ENCODE measurements around the gene JAKMIP3.

DNA sequence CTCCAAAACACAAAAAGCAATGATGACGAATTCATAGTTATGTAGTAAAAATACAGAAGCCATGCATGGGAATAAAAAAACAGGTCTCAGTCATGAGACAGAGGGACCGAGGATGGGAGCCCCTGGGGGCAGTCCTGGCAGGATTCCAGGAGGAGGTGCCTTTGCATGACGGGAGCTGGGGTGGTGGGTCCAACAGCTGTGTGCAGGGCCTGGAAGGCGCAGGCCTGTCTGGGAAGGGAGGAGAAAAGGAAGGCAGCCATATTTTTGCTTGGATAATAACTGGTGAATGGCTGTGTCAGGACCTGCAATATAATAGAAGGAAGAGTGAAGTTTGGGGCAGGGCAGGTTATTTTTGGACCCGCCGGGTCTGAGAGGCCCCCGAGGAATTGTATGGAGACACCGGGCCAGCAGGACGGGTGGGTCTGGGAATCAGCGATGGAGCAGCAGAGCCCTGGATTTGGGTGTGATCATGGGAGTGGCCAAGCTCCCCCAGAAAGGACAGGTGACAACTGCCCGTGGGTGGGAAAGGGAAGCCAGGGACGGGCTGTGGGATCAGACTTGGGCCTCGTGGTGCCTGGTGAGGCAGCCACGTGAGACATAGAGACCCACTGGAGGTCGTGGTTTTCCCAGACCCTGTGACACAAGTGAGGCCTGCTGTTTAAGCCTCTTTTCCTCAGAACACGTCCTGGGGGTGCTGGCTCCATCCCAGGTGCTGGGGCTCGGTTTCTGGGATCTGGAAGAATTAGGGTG lies 2.9 kb upstream of the JAKMIP3 start:
- no peak for TF ChIP-seq TRIM28 (IDR thresholded peaks at IDR 0.05; ENCODE audit: borderline replicate concordance, low read length)
- TF ChIP-seq TCF7L2 (IDR thresholded peaks at IDR 0.05; ENCODE audit: borderline replicate concordance, low read depth, low read length) = no peak
- TF ChIP-seq, protein P1, sequence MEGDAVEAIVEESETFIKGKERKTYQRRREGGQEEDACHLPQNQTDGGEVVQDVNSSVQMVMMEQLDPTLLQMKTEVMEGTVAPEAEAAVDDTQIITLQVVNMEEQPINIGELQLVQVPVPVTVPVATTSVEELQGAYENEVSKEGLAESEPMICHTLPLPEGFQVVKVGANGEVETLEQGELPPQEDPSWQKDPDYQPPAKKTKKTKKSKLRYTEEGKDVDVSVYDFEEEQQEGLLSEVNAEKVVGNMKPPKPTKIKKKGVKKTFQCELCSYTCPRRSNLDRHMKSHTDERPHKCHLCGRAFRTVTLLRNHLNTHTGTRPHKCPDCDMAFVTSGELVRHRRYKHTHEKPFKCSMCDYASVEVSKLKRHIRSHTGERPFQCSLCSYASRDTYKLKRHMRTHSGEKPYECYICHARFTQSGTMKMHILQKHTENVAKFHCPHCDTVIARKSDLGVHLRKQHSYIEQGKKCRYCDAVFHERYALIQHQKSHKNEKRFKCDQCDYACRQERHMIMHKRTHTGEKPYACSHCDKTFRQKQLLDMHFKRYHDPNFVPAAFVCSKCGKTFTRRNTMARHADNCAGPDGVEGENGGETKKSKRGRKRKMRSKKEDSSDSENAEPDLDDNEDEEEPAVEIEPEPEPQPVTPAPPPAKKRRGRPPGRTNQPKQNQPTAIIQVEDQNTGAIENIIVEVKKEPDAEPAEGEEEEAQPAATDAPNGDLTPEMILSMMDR (tag by site-specific recombination; IDR thresholded peaks at IDR 0.05) = no peak
- TF ChIP-seq ZIC2 (tag by site-specific recombination; IDR thresholded peaks at IDR 0.05) = no peak
- no peak for TF ChIP-seq ZNF311 (tag by site-specific recombination; IDR thresholded peaks at IDR 0.05; ENCODE audit: borderline replicate concordance)
- TF ChIP-seq RBAK (tag by site-specific recombination; IDR thresholded peaks at IDR 0.05) = no peak
- TF ChIP-seq KLF16 (tag by site-specific recombination; IDR thresholded peaks at IDR 0.05) = no peak
- TF ChIP-seq ZNF701 (tag by site-specific recombination; IDR thresholded peaks at IDR 0.05) = no peak
- TF ChIP-seq, protein P2, sequence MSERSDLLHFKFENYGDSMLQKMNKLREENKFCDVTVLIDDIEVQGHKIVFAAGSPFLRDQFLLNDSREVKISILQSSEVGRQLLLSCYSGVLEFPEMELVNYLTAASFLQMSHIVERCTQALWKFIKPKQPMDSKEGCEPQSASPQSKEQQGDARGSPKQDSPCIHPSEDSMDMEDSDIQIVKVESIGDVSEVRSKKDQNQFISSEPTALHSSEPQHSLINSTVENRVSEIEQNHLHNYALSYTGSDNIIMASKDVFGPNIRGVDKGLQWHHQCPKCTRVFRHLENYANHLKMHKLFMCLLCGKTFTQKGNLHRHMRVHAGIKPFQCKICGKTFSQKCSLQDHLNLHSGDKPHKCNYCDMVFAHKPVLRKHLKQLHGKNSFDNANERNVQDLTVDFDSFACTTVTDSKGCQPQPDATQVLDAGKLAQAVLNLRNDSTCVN (tag by site-specific recombination; optimal IDR thresholded peaks at IDR 0.05) = no peak
- TF ChIP-seq, protein P3, sequence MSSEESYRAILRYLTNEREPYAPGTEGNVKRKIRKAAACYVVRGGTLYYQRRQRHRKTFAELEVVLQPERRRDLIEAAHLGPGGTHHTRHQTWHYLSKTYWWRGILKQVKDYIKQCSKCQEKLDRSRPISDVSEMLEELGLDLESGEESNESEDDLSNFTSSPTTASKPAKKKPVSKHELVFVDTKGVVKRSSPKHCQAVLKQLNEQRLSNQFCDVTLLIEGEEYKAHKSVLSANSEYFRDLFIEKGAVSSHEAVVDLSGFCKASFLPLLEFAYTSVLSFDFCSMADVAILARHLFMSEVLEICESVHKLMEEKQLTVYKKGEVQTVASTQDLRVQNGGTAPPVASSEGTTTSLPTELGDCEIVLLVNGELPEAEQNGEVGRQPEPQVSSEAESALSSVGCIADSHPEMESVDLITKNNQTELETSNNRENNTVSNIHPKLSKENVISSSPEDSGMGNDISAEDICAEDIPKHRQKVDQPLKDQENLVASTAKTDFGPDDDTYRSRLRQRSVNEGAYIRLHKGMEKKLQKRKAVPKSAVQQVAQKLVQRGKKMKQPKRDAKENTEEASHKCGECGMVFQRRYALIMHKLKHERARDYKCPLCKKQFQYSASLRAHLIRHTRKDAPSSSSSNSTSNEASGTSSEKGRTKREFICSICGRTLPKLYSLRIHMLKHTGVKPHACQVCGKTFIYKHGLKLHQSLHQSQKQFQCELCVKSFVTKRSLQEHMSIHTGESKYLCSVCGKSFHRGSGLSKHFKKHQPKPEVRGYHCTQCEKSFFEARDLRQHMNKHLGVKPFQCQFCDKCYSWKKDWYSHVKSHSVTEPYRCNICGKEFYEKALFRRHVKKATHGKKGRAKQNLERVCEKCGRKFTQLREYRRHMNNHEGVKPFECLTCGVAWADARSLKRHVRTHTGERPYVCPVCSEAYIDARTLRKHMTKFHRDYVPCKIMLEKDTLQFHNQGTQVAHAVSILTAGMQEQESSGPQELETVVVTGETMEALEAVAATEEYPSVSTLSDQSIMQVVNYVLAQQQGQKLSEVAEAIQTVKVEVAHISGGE (tag by site-specific recombination; conservative IDR thresholded peaks at IDR 0.05; ENCODE audit: low read depth) = no peak
- TF ChIP-seq, protein P4, sequence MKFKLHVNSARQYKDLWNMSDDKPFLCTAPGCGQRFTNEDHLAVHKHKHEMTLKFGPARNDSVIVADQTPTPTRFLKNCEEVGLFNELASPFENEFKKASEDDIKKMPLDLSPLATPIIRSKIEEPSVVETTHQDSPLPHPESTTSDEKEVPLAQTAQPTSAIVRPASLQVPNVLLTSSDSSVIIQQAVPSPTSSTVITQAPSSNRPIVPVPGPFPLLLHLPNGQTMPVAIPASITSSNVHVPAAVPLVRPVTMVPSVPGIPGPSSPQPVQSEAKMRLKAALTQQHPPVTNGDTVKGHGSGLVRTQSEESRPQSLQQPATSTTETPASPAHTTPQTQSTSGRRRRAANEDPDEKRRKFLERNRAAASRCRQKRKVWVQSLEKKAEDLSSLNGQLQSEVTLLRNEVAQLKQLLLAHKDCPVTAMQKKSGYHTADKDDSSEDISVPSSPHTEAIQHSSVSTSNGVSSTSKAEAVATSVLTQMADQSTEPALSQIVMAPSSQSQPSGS (tag by site-specific recombination; IDR thresholded peaks at IDR 0.05; ENCODE audit: low read depth) = no peak
- no peak for TF ChIP-seq YY1 (tag by site-specific recombination; IDR thresholded peaks at IDR 0.05)
- TF ChIP-seq ZNF777 (tag by site-specific recombination; IDR thresholded peaks at IDR 0.05; ENCODE audit: borderline replicate concordance) = no peak
- TF ChIP-seq ZNF529 (tag by site-specific recombination; IDR thresholded peaks at IDR 0.05; ENCODE audit: insufficient replicate concordance) = no peak

Data from HEK293 (cell line).